Brain pericyte (primary cell): ENCODE data around the gene LRCOL1.

Experiments
- DNase-seq: peaks from one replicate; pipeline ENCODE4 v3.0.0-alpha.2; 2012; ENCODE audit warnings: low read depth, low spot score

Gene LRCOL1

GRCh38 chr12:132635076-132635955 is 24.9 kb upstream of the LRCOL1 start:
- no peak for DNase-seq

GRCh38 chr12:132634411-132634990 is 24.1 kb upstream of the LRCOL1 start:
- no peak for DNase-seq

GRCh38 chr12:132633901-132634300 is 23.5 kb upstream of the LRCOL1 start:
- no peak for DNase-seq

- no peak for DNase-seq
Observed at GRCh38 chr12:132633398-132633797, 23.0 kb upstream of the LRCOL1 start.

- no peak for DNase-seq
Observed at GRCh38 chr12:132632521-132633228, 22.3 kb upstream of the LRCOL1 start.

GRCh38 chr12:132631666-132632065 is 21.3 kb upstream of the LRCOL1 start:
- DNase-seq = no peak

- DNase-seq = no peak
Observed at GRCh38 chr12:132630672-132631071, 20.3 kb upstream of the LRCOL1 start.

- no peak for DNase-seq
Observed at GRCh38 chr12:132629330-132629729, 18.9 kb upstream of the LRCOL1 start.

GRCh38 chr12:132625731-132626430 is 15.5 kb upstream of the LRCOL1 start:
- no peak for DNase-seq

- DNase-seq = no peak
Observed at GRCh38 chr12:132624910-132625630, 14.7 kb upstream of the LRCOL1 start.

- no peak for DNase-seq
Observed at GRCh38 chr12:132624186-132624855, 13.9 kb upstream of the LRCOL1 start.

GRCh38 chr12:132623072-132623869 is 12.9 kb upstream of the LRCOL1 start:
- no peak for DNase-seq

- DNase-seq = no peak
Observed at GRCh38 chr12:132622437-132623071, 12.2 kb upstream of the LRCOL1 start.

GRCh38 chr12:132621657-132622435 is 11.5 kb upstream of the LRCOL1 start:
- DNase-seq = no peak

- no peak for DNase-seq
Observed at GRCh38 chr12:132620899-132621656, 10.7 kb upstream of the LRCOL1 start.

- no peak for DNase-seq
Observed at GRCh38 chr12:132620113-132620898, 9.9 kb upstream of the LRCOL1 start.
